Measurements from ENCODE around the gene RNF5.

The RNF5 gene

GRCh38 chr6:32213649-32214048 is 35.4 kb downstream of the RNF5 start:
- no peak for DNase-seq

- no peak for DNase-seq
Measured at GRCh38 chr6:32214126-32214525, 35.9 kb downstream of the RNF5 start.

- DNase-seq: no peak
Measured at GRCh38 chr6:32215617-32216016, 37.4 kb downstream of the RNF5 start.

GRCh38 chr6:32216285-32216684 is 38.1 kb downstream of the RNF5 start:
- DNase-seq: no peak

- DNase-seq: no peak
Measured at GRCh38 chr6:32216998-32217397, 38.8 kb downstream of the RNF5 start.

- no peak for DNase-seq
Measured at GRCh38 chr6:32218167-32218566, 40.0 kb downstream of the RNF5 start.

- DNase-seq: no peak
Measured at GRCh38 chr6:32220021-32220420, 41.8 kb downstream of the RNF5 start.

- no peak for DNase-seq
Measured at GRCh38 chr6:32222333-32223230, 44.4 kb downstream of the RNF5 start.

- DNase-seq: no peak
Measured at GRCh38 chr6:32223258-32224235, 45.3 kb downstream of the RNF5 start, which contains the start of gene NOTCH4. NOTCH4 (minus strand) TSS chr6:32224067; CDS start chr6:32223928, 139 bp downstream.

- no peak for DNase-seq
Measured at GRCh38 chr6:32224696-32225095, 46.5 kb downstream of the RNF5 start.

GRCh38 chr6:32226434-32226833 is 48.2 kb downstream of the RNF5 start:
- DNase-seq: no peak
